Nucleus accumbens (tissue), 56 donors: ENCODE measurements around the gene LIM2.
"Not testable (repeated sequence)": the region's sequence is repeated elsewhere in the genome, so short reads cannot be mapped to it uniquely, and the experiment has no call there.

Experiments
- DNase-seq, 56 donors: peaks; one replicate each; lab custom pipeline; 2025; lab: John Stamatoyannopoulos, UW

Gene LIM2

DNA sequence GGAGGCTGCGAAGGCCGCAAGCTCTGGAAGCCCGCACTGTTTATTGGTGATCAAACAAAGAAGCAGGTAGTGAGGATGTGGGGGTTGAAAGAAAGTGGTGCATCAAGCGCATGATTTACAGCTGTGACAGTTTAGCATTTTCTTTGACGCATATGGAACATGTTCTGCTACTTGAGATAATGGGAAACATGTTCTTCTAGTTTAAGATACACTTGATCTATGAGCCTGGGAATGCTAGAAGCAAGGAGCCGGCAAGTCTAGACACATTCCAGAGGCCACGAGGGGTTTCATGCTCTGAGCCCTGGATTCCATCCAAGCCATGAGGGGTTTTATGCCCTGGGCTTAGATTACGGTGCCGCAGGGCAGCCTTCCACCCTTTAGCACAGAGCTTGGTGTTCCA, 9.7 kb upstream of the LIM2 start:
- DNase-seq, result not testable (repeated sequence)

GRCh38 chr19:51396175-51396574, 8.4 kb upstream of the LIM2 start:
- DNase-seq, result no peak

DNA sequence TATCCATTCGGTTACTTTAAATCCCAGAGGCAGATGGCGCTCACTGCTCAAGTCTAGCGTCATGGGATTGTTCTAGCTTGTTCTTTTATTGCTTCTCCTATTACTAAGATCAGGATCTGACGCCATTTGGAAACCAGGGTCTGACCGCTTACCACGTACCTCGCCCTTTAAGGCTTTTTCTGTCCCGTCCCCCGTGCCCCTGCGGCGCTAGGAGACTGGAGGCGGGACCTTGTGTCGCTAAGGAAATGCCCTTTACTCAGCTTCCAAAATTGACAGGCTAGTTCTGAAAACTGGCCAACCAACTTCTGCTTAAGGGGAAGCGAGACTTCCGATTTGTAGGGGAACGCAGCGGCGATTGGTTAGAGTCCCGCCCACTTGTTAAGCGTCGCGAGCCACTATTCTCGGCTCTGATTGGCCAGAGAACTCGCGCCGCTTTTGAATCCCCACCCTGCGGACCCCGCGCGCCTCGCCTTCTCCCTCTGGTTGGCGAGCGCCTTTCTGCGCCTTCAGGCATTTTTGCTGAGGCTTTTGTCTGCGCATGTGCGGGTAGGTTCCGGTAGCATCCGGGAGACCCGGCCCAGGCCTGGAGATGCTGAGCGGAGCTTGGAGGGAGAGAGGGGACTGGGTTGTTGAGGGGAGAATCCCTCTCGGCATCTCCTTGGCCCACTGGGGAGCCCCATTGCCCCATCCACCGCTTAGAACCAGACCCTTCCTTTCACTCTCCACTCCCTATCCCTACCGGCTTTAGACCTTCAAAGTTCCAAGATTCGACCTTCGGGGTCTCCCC, 6.5 kb upstream of the LIM2 start:
- DNase-seq, result peak; percentile 33 to 97 (median 86)

GRCh38 chr19:51392701-51393100, 4.9 kb upstream of the LIM2 start:
- no peak for DNase-seq

DNA sequence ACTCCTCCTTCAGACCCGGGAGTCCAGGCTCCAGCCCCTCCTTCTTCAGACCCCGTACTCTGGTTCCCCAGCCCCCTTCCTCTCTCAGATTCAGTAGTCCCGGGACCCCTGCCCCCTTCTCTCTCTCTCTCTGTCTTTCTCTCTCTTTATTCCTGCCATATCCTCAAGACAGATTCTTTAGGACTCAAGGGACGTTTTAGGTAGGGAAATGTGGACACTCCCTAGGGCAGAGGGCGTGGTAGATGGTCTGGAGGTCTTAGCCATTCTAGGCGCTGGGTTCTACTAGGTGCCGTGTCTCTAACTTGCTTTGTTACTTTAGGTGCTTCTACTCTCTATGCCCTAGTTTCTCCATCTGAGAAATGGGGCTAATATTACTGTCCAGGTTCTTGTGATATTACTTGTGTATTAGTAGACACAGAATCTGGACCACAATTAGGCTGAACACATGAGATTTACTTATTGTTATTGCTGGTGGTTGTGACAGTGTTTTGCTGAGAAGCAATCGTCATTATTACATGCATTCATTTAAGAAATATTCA, 3.4 kb upstream of the LIM2 start:
- DNase-seq, result no peak

GRCh38 chr19:51389143-51389542, 1.4 kb upstream of the LIM2 start:
- no peak for DNase-seq

DNA sequence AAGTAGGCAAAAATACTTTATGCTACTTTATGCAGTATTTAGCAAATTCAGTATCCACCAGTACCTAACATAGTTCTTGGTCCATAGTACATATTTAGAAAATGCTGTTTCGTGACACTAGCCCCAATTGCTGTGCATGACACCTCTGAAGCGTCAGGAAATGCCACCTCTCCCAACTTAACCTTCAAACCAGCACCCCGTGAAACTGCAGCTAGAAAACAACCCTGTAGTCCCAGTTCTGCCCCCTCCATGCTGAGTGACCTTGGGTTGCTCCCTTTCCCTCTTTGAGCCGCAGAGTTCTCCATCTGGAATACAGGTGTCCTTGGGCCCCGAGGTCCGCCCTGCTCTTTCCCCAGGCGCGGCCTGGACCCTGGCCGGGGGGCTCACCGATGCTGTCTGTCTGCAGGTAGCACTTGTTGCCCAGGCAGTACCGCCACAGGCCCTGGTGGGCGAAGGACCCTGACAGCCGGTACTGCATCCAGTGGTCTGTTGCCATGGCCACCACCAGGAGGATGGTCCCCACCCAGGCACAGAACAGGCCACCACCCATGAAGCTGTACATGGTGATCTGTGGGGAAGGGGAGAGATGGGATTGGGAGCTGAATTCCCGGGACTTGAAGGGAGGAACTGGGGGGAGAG, 773 bp downstream of the LIM2 start:
- DNase-seq, result no peak

- DNase-seq, result no peak
Measured at GRCh38 chr19:51382004-51382403, 5.8 kb downstream of the LIM2 start.

DNA sequence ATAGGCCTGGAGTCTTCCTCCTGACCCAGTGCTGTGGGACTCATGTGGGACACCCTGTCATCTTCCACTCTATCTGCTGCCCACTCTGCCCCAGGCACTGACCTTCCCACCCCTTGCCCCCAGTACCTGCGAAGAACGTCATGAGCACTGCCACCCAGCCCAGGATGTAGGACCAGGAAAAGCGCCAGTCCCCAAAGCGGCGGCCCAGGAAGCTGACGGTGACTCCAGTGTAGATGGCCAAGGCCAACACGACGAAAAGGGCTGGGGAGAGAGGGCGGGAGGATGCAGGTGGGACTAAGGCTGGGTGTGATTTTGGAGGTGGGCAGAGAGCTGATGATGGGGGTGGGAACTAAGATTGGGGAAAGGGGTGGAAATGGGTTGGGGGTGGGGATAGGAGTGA, 7.4 kb downstream of the LIM2 start:
- no peak for DNase-seq

- no peak for DNase-seq
Measured at GRCh38 chr19:51377422-51377821, 10.4 kb downstream of the LIM2 start.

DNA sequence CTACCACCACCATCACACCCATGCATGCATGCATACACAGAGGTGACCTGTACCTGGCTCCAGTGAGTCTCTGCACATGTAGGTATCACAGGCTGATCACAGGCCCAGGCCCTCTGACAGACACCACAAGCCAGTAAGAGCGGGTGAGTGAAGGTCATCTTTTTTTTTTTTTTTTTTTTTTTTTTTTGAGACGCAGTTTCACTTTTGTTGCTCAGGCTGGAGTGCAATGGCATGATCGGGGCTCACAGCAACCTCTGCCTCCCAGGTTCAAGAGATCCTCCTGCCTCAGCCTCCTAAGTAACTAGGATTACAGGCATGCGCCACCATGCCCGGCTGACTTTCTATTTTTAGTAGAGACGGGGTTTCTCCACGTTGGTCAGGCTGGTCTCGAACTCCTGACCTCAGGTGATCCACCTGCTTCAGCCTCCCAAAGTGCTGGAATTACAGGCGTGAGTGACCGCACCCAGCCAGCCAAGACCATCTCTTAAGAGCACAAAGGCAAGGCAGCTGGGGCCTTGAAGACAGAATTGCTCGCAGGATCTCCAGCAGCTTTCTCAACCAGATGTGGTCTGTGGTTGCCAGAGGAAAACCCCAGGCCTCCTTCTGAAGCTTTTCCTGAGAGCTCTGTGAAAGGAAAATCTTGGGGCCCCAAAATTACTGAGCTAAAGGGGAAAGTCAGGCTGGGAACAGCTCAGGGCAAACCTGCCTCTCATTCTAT, 12.1 kb downstream of the LIM2 start:
- DNase-seq, result no peak

DNA sequence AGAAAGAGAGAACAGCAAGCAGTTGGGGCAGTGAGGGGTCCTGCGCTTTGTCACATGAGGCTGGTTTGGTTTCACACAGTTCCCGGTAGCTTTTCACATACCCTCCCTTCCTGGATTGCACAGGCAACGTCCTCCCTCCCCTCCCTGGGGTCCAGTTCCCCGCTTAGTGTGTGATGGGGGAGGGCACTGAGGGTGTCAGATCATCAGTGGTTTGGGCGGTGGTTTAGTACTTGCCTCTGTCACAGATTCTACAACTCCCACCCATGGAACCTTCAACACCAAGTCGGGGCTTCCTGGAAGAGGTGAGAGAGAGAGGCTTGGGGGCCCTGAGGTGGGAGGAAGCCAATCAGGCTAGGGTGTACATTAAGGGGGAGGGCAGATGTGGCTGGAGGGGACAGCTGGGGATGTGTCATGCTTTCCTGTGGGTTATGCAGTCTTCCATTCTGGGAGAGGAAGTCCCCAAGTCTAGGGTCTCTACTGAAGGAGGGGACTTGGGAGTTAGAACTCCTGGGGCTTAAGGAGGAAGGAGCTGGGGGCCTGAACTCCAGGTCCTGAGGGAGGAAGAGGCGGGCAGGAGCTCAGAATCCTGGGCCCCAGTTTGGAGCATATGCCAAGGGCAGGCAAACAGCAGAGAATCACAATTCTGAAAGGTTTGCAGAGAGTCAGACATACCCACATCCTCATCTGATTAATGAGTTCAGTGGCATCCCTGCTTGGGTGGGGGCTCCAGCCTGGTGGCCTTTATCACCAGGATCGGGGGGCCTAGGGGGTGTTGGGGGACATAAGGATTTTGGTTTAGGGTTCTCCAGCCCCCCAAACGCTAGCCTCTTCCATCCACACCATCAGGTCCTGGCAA, 14.9 kb downstream of the LIM2 start, which contains the start of gene NKG7:
Gene NKG7 (minus strand): TSS at position 6 of the 856 bp plus-strand sequence. CDS start 119 bp downstream, outside the sequence.
- no peak for DNase-seq

DNA sequence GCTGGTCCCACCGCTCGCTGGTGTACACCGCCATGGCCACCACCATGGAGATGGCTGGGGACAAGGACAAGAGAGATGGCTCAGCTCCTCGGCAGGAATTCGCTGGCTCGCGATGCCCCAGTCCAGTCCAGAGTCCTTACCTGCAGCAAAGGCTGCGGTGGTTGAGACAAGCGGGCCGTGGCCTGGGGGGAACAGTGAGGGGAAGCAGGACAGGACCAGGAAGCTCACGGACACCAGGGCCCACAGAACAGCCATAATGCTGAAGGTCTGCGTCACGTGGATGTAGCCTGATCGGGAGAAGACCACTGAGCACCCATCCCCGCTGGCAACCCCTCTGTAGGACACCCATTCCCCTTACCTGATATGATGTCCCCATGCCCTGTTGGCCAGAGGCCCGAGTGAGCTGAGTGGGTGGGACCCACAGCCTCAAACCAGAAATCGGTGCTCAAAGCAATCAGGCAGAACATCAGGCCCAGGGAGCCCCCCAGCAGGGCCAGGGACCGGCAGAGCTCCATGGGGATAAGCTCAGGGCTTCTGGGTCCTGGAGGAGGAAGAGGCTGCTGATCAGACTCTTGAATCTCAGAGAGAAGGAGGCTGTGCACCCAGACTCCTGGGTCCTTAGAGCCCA, 15.6 kb downstream of the LIM2 start:
- DNase-seq, result no peak

DNA sequence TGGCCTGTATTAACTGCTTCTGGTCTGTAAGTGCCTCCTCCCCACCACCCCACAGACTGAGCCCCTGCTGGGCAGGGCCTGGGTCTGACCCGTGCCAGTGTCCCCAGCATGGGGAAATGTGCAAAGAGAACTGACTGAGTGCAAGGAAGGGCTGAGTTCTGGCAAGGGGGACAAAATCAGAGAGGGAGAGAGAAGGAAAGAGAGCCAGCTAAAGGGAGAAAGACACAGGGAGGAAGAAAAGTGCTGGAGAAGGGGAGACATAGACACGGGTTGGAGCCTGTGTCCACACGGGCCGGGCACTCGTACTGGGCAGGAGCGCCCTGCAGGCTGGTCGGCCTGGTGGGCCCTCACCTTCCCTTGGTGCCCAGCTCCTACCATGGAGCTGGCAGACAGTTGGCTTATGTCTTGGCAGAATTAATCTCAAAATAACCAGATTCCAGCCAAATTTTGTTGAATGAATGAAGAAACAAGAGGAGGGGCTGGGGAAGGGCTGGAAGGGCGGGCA, 16.5 kb downstream of the LIM2 start:
- no peak for DNase-seq

DNA sequence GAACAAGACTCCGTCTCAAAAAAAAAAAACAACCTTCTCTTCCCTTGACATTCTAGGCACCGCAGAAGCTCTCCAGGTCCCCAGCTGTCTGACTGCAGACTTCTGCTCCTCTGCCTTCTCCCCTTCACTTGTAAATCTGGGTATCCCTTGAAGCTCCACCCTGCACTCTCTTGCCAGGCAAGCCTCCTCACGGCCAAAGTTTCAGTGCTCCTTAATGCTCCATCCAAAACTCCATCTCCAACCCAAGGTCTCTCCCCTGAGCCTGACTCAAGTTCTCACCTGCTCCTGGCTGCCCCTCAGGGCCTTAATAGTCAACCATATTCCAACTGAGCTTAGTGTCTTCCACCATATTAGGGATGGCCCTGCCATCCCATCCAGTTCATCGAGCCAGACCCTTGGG, 17.5 kb downstream of the LIM2 start:
- DNase-seq, result no peak

DNA sequence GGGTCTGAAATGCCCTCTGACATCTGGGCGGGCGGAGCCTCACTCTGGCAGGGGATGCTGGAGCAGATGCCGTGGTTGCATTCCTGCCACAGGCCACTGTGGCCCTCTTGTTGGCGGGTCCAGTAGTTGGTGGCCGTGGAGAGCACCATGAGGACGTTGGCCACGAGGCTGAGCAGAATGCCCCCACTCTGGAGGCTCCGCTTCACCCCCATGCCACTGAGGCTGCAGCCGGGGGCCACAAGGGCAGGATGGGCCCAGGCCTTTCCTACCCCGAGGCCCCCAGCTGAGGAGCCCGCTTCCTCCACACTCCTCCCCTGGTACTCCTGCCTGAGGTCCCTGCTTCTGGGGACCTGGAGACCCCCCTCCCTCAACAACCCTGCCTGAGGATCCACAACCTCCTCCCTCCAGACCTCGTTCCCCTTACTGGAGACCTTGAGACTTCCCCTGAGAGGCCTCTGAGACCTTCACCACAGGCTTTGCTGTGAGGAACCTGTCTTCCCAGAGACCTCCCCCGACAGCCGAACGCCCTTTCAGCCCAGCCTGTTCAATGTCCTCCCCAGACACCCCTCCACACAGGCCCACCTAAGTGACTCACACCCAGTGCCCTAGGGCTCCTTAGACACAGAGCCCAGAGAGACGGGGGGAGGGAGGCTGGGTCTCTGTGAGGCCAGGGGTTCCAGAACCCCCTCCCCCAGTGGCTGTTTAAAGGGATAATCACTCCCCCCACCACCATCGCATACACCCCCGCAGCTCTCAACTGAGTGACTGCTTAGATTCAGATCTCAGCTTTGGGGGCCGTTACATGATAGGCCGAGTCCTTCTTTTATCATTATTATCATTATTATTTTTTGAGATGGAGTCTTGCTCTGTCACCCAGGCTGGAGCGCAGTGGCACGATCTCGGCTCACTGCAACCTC, 19.1 kb downstream of the LIM2 start, which contains the start of gene CLDND2:
Gene CLDND2 (minus strand): TSS at position 638 of the 917 bp plus-strand sequence. CDS start 426 bp downstream, at position 212.
- peak in 2 of 56 donors; percentile 34 to 53 for DNase-seq

DNA sequence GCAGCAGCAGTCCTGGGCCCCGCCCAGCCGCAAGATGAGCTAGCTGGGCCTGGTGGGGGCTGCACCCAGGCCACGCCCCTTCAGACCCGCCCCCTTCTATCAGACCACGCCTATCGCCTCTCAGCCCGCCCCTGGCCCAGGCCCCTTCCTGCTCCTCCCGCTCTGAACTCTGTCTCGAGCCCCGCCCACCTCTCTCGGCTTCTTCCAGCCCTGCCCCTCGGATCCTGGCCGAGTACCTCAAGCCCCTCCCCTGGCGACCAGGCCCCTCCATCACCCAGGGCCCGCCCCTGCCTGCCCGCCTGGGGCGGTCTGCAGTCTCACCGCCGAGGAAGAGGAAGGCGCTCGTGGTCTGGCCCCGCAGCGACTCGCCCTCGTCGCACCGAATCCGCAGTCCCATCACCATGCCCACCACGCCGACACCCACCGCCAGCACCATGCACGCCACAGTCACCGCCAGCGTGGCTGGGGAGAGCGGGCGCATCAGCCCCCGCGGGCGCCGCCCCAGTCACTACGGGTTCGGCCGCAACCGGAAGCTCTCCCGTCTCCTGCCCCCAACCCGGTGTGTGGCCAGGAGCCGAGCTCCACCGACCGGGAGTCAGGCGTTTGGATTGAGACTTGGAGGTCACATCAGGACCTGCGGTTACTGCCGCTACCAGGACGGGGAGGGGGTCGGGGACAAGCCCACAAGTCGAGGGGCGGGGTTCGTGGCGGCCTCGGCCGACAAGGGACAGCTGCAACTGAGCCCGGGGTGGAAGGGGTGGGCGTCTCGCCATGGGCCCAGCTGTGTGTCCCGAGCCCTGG, 20.0 kb downstream of the LIM2 start:
- peak; percentile 73 to 100 (median 97) for DNase-seq

DNA sequence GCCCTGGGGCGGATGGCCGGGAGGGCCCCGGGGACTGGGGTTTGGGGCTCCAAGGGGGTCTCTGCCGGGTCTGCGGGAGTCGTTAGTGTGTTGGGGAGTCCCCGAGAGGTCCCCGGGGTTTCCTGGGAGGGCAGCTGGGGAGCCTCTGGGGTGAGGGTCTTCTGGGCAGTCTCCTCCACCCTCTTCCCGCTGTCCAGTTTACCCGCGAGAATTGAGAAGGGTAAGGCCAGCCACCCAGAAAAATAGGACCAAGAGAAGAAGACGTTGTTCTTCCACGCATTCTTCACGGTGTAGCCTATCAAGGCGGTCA, 20.6 kb downstream of the LIM2 start:
- DNase-seq, result peak in 7 of 56 donors; percentile 50 to 66 (median 60)
